ENCODE measurements around the gene ACAP2.

The ACAP2 gene

GRCh38 chr3:195285372-195285771 lies 157.4 kb downstream of the ACAP2 start:
- Histone ChIP-seq H3K9me3 (replicated peaks; ENCODE audit: low read length) (no peaks in the 10 kb centered on the region), H3K4me2 (ENCODE audit: low read length) (no peak overlapping the region), H3K4me3 (ENCODE audit: low read length) (no peak overlapping the region), H3K27me3 (ENCODE audit: control insufficient read depth, insufficient read depth, low read length) (no peaks in the 10 kb centered on the region), H3K9ac (ENCODE audit: low read depth, low read length) (no peak overlapping the region), H3K4me1 (ENCODE audit: control insufficient read depth, insufficient read depth, low read length) (peaks cover 16% of the 10 kb centered on the region), H3K36me3 (ENCODE audit: insufficient read depth, low read length) (peaks cover 44% of the 10 kb centered on the region)

DNA sequence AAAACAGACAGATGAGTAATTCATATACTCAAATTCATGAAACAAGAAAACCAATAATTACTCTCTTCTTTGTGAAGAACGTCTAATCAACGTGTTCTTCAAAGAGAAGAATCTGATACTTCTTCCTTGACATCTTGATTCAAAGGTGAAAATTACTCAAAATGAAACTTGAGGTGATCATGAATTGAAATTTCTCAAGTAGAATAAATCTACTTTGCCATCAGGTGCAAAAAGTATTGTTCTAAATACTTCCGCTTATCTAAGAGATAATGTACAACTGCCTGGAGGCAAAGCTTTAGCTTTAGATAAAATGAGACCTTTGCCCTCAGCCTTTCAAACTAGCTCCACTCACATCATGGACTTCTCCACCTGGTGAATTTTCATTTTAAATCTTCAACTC lies 158.0 kb downstream of the ACAP2 start:
- Histone ChIP-seq H3K9ac (ENCODE audit: low read depth, low read length) (no peak overlapping the region), H3K4me3 (ENCODE audit: low read length) (no peak overlapping the region), H3K4me1 (ENCODE audit: control insufficient read depth, insufficient read depth, low read length) (peaks cover 16% of the 10 kb centered on the region), H3K36me3 (ENCODE audit: insufficient read depth, low read length) (peaks cover 40% of the 10 kb centered on the region), H3K4me2 (ENCODE audit: low read length) (no peak overlapping the region), H3K27me3 (ENCODE audit: control insufficient read depth, insufficient read depth, low read length) (no peaks in the 10 kb centered on the region), H3K9me3 (replicated peaks; ENCODE audit: low read length) (no peaks in the 10 kb centered on the region)

GRCh38 chr3:195282961-195283360 lies 159.9 kb downstream of the ACAP2 start:
- H3K4me2 ChIP-seq (ENCODE audit: low read length) = no peak overlapping the region
- H3K4me1 ChIP-seq (ENCODE audit: control insufficient read depth, insufficient read depth, low read length) = peaks cover 16% of the 10 kb centered on the region
- no peaks in the 10 kb centered on the region for H3K9me3 ChIP-seq (replicated peaks; ENCODE audit: low read length)
- H3K27me3 ChIP-seq (ENCODE audit: control insufficient read depth, insufficient read depth, low read length) = no peaks in the 10 kb centered on the region
- H3K4me3 ChIP-seq (ENCODE audit: low read length) = no peak overlapping the region
- peaks cover 40% of the 10 kb centered on the region for H3K36me3 ChIP-seq (ENCODE audit: insufficient read depth, low read length)
- H3K9ac ChIP-seq (ENCODE audit: low read depth, low read length) = no peak overlapping the region

- Histone ChIP-seq H3K4me1 (ENCODE audit: control insufficient read depth, insufficient read depth, low read length) (peaks cover 14% of the 10 kb centered on the region), H3K9ac (ENCODE audit: low read depth, low read length) (no peak overlapping the region), H3K4me3 (ENCODE audit: low read length) (no peak overlapping the region), H3K9me3 (replicated peaks; ENCODE audit: low read length) (no peaks in the 10 kb centered on the region), H3K36me3 (ENCODE audit: insufficient read depth, low read length) (peaks cover 8% of the 10 kb centered on the region), H3K4me2 (ENCODE audit: low read length) (no peak overlapping the region), H3K27me3 (ENCODE audit: control insufficient read depth, insufficient read depth, low read length) (no peaks in the 10 kb centered on the region)
Measured at GRCh38 chr3:195274259-195274966, 168.4 kb downstream of the ACAP2 start.

- H3K27me3 ChIP-seq (ENCODE audit: control insufficient read depth, insufficient read depth, low read length) = no peaks in the 10 kb centered on the region
- H3K4me1 ChIP-seq (ENCODE audit: control insufficient read depth, insufficient read depth, low read length) = peaks cover 16% of the 10 kb centered on the region
- H3K9me3 ChIP-seq (replicated peaks; ENCODE audit: low read length) = no peaks in the 10 kb centered on the region
- H3K4me2 ChIP-seq (ENCODE audit: low read length) = peak overlapping the region; percentile 97
- peak overlapping the region; percentile 91 for H3K4me3 ChIP-seq (ENCODE audit: low read length)
- peaks cover 4% of the 10 kb centered on the region for H3K36me3 ChIP-seq (ENCODE audit: insufficient read depth, low read length)
- peak overlapping the region; percentile 89 for H3K9ac ChIP-seq (ENCODE audit: low read depth, low read length)
Measured at GRCh38 chr3:195271410-195272243, 171.2 kb downstream of the ACAP2 start.

- H3K4me3 ChIP-seq (ENCODE audit: low read length) = peak within 1 kb of the TSS; percentile 91
- no peaks in the 10 kb centered on the region for H3K9me3 ChIP-seq (replicated peaks; ENCODE audit: low read length)
- peak within 1 kb of the TSS; percentile 89 for H3K9ac ChIP-seq (ENCODE audit: low read depth, low read length)
- H3K36me3 ChIP-seq (ENCODE audit: insufficient read depth, low read length) = peaks cover 4% of the 10 kb centered on the region
- peak within 1 kb of the TSS; percentile 97 for H3K4me2 ChIP-seq (ENCODE audit: low read length)
- H3K4me1 ChIP-seq (ENCODE audit: control insufficient read depth, insufficient read depth, low read length) = peaks cover 16% of the 10 kb centered on the region
- no peaks in the 10 kb centered on the region for H3K27me3 ChIP-seq (ENCODE audit: control insufficient read depth, insufficient read depth, low read length)
Measured at GRCh38 chr3:195270817-195271409, 171.9 kb downstream of the ACAP2 start, which contains the start of gene XXYLT1. Gene XXYLT1 (minus strand): TSS chr3:195271159. CDS start chr3:195271058, 101 bp downstream.

DNA sequence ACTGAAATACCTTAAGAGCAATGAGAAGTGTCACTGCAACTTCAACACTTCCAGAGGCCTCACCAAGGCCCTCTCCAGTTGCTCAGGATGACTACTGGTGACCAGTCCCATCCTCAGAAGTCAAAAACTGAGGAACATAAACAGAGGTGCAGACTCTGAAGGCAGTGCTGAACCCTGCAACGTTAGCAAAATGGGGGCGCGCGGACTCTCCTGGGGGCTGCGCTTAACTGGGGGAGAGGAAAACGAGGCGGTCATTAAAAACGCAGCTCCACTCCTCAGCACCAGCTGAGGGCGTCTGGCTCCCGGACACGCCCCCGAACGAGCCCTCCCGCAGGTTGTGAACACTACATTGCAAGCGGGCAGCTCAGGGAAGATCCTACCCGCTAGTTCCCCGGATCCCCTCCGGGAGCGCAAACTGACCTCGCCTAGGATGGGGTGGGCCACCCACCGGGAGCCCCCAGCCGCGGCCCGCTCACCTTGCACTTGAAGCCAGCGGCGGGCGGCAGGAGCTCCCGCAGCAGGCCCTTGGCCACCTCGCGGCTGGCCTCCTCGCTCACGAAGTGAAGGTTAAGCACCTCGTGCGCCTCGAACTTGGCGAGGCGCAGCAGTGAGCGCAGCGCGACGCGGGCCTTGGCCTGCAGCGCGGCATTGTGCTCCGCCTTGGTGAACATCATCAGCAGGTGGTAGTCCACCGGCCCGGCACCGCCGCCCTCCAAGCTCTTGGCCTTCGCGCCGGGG lies 172.6 kb downstream of the ACAP2 start:
- peaks cover 7% of the 10 kb centered on the region for H3K36me3 ChIP-seq (ENCODE audit: insufficient read depth, low read length)
- no peaks in the 10 kb centered on the region for H3K27me3 ChIP-seq (ENCODE audit: control insufficient read depth, insufficient read depth, low read length)
- H3K9me3 ChIP-seq (replicated peaks; ENCODE audit: low read length) = no peaks in the 10 kb centered on the region
- H3K4me2 ChIP-seq (ENCODE audit: low read length) = peak overlapping the region; percentile 97
- peak overlapping the region; percentile 91 for H3K4me3 ChIP-seq (ENCODE audit: low read length)
- H3K9ac ChIP-seq (ENCODE audit: low read depth, low read length) = peak overlapping the region; percentile 89
- peaks cover 16% of the 10 kb centered on the region for H3K4me1 ChIP-seq (ENCODE audit: control insufficient read depth, insufficient read depth, low read length)

- peak overlapping the region; percentile 89 for H3K9ac ChIP-seq (ENCODE audit: low read depth, low read length)
- H3K4me1 ChIP-seq (ENCODE audit: control insufficient read depth, insufficient read depth, low read length) = peaks cover 16% of the 10 kb centered on the region
- H3K27me3 ChIP-seq (ENCODE audit: control insufficient read depth, insufficient read depth, low read length) = no peaks in the 10 kb centered on the region
- no peaks in the 10 kb centered on the region for H3K9me3 ChIP-seq (replicated peaks; ENCODE audit: low read length)
- H3K4me2 ChIP-seq (ENCODE audit: low read length) = peak overlapping the region; percentile 97
- peaks cover 7% of the 10 kb centered on the region for H3K36me3 ChIP-seq (ENCODE audit: insufficient read depth, low read length)
- peak overlapping the region; percentile 91 for H3K4me3 ChIP-seq (ENCODE audit: low read length)
Measured at GRCh38 chr3:195269375-195270078, 173.3 kb downstream of the ACAP2 start.

DNA sequence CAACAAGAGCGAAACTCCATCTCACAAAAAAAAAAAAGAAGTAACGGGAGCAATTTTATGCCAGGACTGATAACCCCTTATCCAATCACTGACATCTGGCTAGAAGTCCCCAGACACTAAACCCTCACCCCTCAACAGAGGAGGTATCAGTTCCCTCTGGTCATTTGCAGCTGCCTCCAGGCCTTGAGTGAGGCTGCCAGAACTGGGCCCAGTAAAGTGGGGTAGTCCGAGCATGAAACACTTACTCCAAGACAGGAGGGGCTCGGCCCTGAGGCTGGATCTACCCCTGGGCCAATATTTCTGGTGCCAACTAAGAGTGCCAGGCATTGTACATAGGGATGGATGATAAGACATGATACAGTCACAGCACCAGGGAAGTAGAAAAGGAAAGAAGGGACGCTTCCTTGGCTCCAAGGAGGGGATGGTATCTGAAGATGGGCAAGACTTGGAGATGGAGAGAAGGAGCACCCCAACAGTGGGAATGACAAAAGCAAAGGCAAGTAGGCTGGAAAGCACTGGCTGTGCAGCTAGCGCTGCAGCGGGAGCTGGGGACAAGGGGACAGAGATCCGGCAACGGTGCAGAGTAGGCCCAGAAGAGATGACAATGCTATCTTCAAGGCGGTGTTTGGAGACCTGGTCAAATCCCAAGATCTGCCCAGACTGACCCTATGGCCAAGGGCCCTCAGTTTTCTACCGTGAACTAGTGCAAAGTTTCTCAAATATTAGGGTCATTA lies 174.1 kb downstream of the ACAP2 start:
- H3K27me3 ChIP-seq (ENCODE audit: control insufficient read depth, insufficient read depth, low read length) = no peaks in the 10 kb centered on the region
- H3K9ac ChIP-seq (ENCODE audit: low read depth, low read length) = no peak overlapping the region
- H3K4me1 ChIP-seq (ENCODE audit: control insufficient read depth, insufficient read depth, low read length) = peaks cover 16% of the 10 kb centered on the region
- H3K9me3 ChIP-seq (replicated peaks; ENCODE audit: low read length) = no peaks in the 10 kb centered on the region
- no peak overlapping the region for H3K4me3 ChIP-seq (ENCODE audit: low read length)
- H3K36me3 ChIP-seq (ENCODE audit: insufficient read depth, low read length) = peaks cover 7% of the 10 kb centered on the region
- peak overlapping the region; percentile 97 for H3K4me2 ChIP-seq (ENCODE audit: low read length)

GRCh38 chr3:195267096-195267495 lies 175.7 kb downstream of the ACAP2 start:
- no peak overlapping the region for H3K4me2 ChIP-seq (ENCODE audit: low read length)
- no peaks in the 10 kb centered on the region for H3K27me3 ChIP-seq (ENCODE audit: control insufficient read depth, insufficient read depth, low read length)
- no peak overlapping the region for H3K9ac ChIP-seq (ENCODE audit: low read depth, low read length)
- H3K4me1 ChIP-seq (ENCODE audit: control insufficient read depth, insufficient read depth, low read length) = peaks cover 14% of the 10 kb centered on the region
- peaks cover 7% of the 10 kb centered on the region for H3K36me3 ChIP-seq (ENCODE audit: insufficient read depth, low read length)
- no peaks in the 10 kb centered on the region for H3K9me3 ChIP-seq (replicated peaks; ENCODE audit: low read length)
- H3K4me3 ChIP-seq (ENCODE audit: low read length) = no peak overlapping the region

Data from skeletal muscle satellite cell (primary cell).